IMR-90 (cell line): ENCODE results near the gene TENM3. TPM values are rescaled to one million over a fixed set of nuclear protein-coding genes. Genes with fewer than 3 reads are reported as not detected.

Experiments
- ATAC-seq: fragments of 200-7000 bp; cut with Tn5 transposase; 2 replicates; pipeline ENCODE4 v1.9.1; 2020; ENCODE audit warnings: low read depth, mild to moderate bottlenecking, moderate library complexity
- BruUV-seq: library from RNA; stranded (reverse); fragments of 400-500 nt; replicated peaks from 2 replicates; lab custom pipeline; 2021; lab: Mats Ljungman, UMichigan
- CTCF ChIA-PET: fragments of 300-600 bp; formaldehyde crosslinking; extraction: SDS; loops from one replicate; lab custom pipeline; 2021; ENCODE audit warnings: antibody characterized with exemption; lab: Yijun Ruan, JAX
- POLR2A ChIA-PET: fragments of 300-600 bp; sonication (Branson Sonifier 250); formaldehyde crosslinking; loops from one replicate; lab custom pipeline; 2022; ENCODE audit warnings: antibody characterized with exemption; ENCODE audit not compliant: unreplicated experiment; lab: Charles Lee
- DNase-seq: peaks from one replicate; pipeline ENCODE4 v3.0.0; 2013
- H2AFZ ChIP-seq: replicated peaks from 2 replicates; pipeline ENCODE3; 2013; ENCODE audit warnings: low read length, mild to moderate bottlenecking; ENCODE audit not compliant: poor library complexity
- H2AK5ac ChIP-seq: 2 replicates; pipeline ENCODE4 v1.6.1; 2013; ENCODE audit warnings: low read depth, low read length, inconsistent platforms
- H2AK9ac ChIP-seq: replicated peaks from 2 replicates; pipeline ENCODE3; 2013; ENCODE audit warnings: mild to moderate bottlenecking, low read depth, low read length, moderate library complexity; ENCODE audit not compliant: poor library complexity
- H2BK120ac ChIP-seq: 2 replicates; pipeline ENCODE4 v1.6.1; 2013; ENCODE audit warnings: low read depth, low read length, inconsistent platforms
- H2BK15ac ChIP-seq: 3 replicates; pipeline ENCODE4 v1.6.1; 2013; ENCODE audit warnings: low read depth, low read length, inconsistent platforms
- H2BK20ac ChIP-seq: 2 replicates; pipeline ENCODE4 v1.6.1; 2013; ENCODE audit warnings: low read depth, mild to moderate bottlenecking, inconsistent platforms, low read length, moderate library complexity
- H2BK5ac ChIP-seq: 2 replicates; pipeline ENCODE4 v1.6.1; 2013; ENCODE audit warnings: mild to moderate bottlenecking, low read depth, low read length, inconsistent platforms; ENCODE audit not compliant: poor library complexity, severe bottlenecking
- H3K14ac ChIP-seq: replicated peaks from 2 replicates; pipeline ENCODE4 v1.6.1; 2013; ENCODE audit warnings: low read depth, low read length, inconsistent platforms
- H3K18ac ChIP-seq: 2 replicates; pipeline ENCODE4 v1.6.1; 2013; ENCODE audit warnings: low read depth, low read length, control low read depth
- H3K23ac ChIP-seq: 2 replicates; pipeline ENCODE4 v1.6.1; 2013; ENCODE audit warnings: low read depth, low read length, inconsistent platforms
- H3K27ac ChIP-seq: 2 replicates; pipeline ENCODE4 v1.5.1; 2013; ENCODE audit warnings: mild to moderate bottlenecking, control low read depth, low read length; ENCODE audit not compliant: insufficient read depth
- H3K27me3 ChIP-seq: 2 replicates; pipeline ENCODE4 v1.6.1; 2013; ENCODE audit warnings: low read length; ENCODE audit not compliant: control insufficient read depth, insufficient read depth
- H3K36me3 ChIP-seq: 2 replicates; pipeline ENCODE4 v1.6.1; 2013; ENCODE audit warnings: low read length, mixed read lengths; ENCODE audit not compliant: control insufficient read depth, insufficient read depth
- H3K4ac ChIP-seq: 2 replicates; pipeline ENCODE4 v1.6.1; 2013; ENCODE audit warnings: low read depth, low read length, inconsistent platforms
- H3K4me1 ChIP-seq: 2 replicates; pipeline ENCODE4 v1.6.1; 2013; ENCODE audit warnings: low read length, mixed read lengths; ENCODE audit not compliant: control insufficient read depth, insufficient read depth
- H3K4me2 ChIP-seq: 2 replicates; pipeline ENCODE4 v1.6.1; 2013; ENCODE audit warnings: low read depth, mild to moderate bottlenecking, control low read depth, low read length, moderate library complexity
- H3K4me3 ChIP-seq: 2 replicates; pipeline ENCODE4 v1.5.1; 2013; ENCODE audit warnings: low read depth, mild to moderate bottlenecking, control low read depth, low read length, moderate library complexity; ENCODE audit not compliant: insufficient read depth
- H3K56ac ChIP-seq: 2 replicates; pipeline ENCODE4 v1.6.1; 2013; ENCODE audit warnings: low read length, inconsistent platforms; ENCODE audit not compliant: insufficient read depth; ENCODE audit errors: extremely low read depth
- H3K79me1 ChIP-seq, 2 experiments: 2 replicates each; pipeline ENCODE4 v1.6.1; 2013; ENCODE audit warnings: low read length in 2 of 2, inconsistent platforms in 1 of 2, low read depth in 1 of 2
- H3K9ac ChIP-seq: 2 replicates; pipeline ENCODE4 v1.6.1; 2013; ENCODE audit warnings: low read depth, low read length, control low read depth
- H3K9me1 ChIP-seq: 2 replicates; pipeline ENCODE4 v1.6.1; 2013; ENCODE audit warnings: low read length, inconsistent platforms; ENCODE audit not compliant: insufficient read depth
- H3K9me3 ChIP-seq: 2 replicates; pipeline ENCODE4 v1.6.1; 2013; ENCODE audit warnings: low read length; ENCODE audit not compliant: control insufficient read depth, insufficient read depth
- H4K20me1 ChIP-seq: 2 replicates; pipeline ENCODE4 v1.6.1; 2013; ENCODE audit warnings: low read length, inconsistent platforms; ENCODE audit not compliant: insufficient read depth
- H4K5ac ChIP-seq: 2 replicates; pipeline ENCODE4 v1.6.1; 2013; ENCODE audit warnings: mild to moderate bottlenecking, low read depth, low read length, control low read depth
- H4K8ac ChIP-seq, 2 experiments: 2 replicates each; pipeline ENCODE4 v1.6.1; 2013; ENCODE audit warnings: low read depth in 2 of 2, low read length in 2 of 2, control low read depth in 1 of 2, inconsistent platforms in 1 of 2
- H4K91ac ChIP-seq: 2 replicates; pipeline ENCODE4 v1.6.1; 2013; ENCODE audit warnings: low read depth, low read length, inconsistent platforms; ENCODE audit not compliant: insufficient read depth
- BHLHE40 ChIP-seq: fragments of 150-350 bp; IDR thresholded peaks from 2 replicates; pipeline ENCODE4 v1.6.1; 2016; ENCODE audit warnings: mild to moderate bottlenecking, low read depth, low read length
- CEBPB ChIP-seq: IDR thresholded peaks from 2 replicates; pipeline ENCODE4 v1.6.1; 2012; ENCODE audit warnings: low read depth, low read length, improper control_type of control experiment
- CHD1 ChIP-seq: IDR thresholded peaks from 2 replicates; pipeline ENCODE4 v1.6.1; 2012; ENCODE audit warnings: low read depth, low read length, improper control_type of control experiment
- CTCF ChIP-seq: conservative IDR thresholded peaks from 2 replicates; pipeline ENCODE4 v1.5.1; 2012; ENCODE audit warnings: mild to moderate bottlenecking, low read depth, low read length, improper control_type of control experiment
- ELK1 ChIP-seq: fragments of 150-350 bp; IDR thresholded peaks from 2 replicates; pipeline ENCODE4 v1.6.1; 2016; ENCODE audit warnings: low read depth, mild to moderate bottlenecking, low read length, moderate library complexity, borderline replicate concordance
- FOS ChIP-seq: fragments of 150-350 bp; IDR thresholded peaks from 2 replicates; pipeline ENCODE4 v1.6.1; 2016; ENCODE audit warnings: low read depth, low read length
- MAFK ChIP-seq: IDR thresholded peaks from 2 replicates; pipeline ENCODE4 v1.6.1; 2012; ENCODE audit warnings: low read depth, low read length, improper control_type of control experiment
- MAZ ChIP-seq: IDR thresholded peaks from 2 replicates; pipeline ENCODE4 v1.6.1; 2012; ENCODE audit warnings: low read depth, mild to moderate bottlenecking, low read length, improper control_type of control experiment, moderate library complexity, borderline replicate concordance
- MXI1 ChIP-seq: IDR thresholded peaks from 2 replicates; pipeline ENCODE4 v1.6.1; 2012; ENCODE audit warnings: low read depth, mild to moderate bottlenecking, low read length, moderate library complexity, borderline replicate concordance
- NFE2L2 ChIP-seq: fragments of 150-350 bp; IDR thresholded peaks from 2 replicates; pipeline ENCODE4 v1.6.1; 2016; ENCODE audit warnings: low read depth, mild to moderate bottlenecking, low read length
- POLR2A ChIP-seq: IDR thresholded peaks from 2 replicates; pipeline ENCODE4 v1.6.1; 2012; ENCODE audit warnings: mild to moderate bottlenecking, low read depth, low read length
- RAD21 ChIP-seq: IDR thresholded peaks from 2 replicates; pipeline ENCODE4 v1.6.1; 2012; ENCODE audit warnings: low read length, improper control_type of control experiment
- RCOR1 ChIP-seq: IDR thresholded peaks from 2 replicates; pipeline ENCODE4 v1.6.1; 2012; ENCODE audit warnings: mild to moderate bottlenecking, low read length, improper control_type of control experiment; ENCODE audit not compliant: insufficient replicate concordance
- RFX5 ChIP-seq: IDR thresholded peaks from 2 replicates; pipeline ENCODE4 v1.8.0; 2012; ENCODE audit warnings: low read depth, mild to moderate bottlenecking, low read length, moderate library complexity
- SMC3 ChIP-seq: fragments of 150-350 bp; IDR thresholded peaks from 2 replicates; pipeline ENCODE4 v1.6.1; 2016; ENCODE audit warnings: low read depth, mild to moderate bottlenecking, antibody characterized with exemption, low read length, moderate library complexity
- USF2 ChIP-seq: fragments of 150-350 bp; IDR thresholded peaks from 2 replicates; pipeline ENCODE4 v1.6.1; 2017; ENCODE audit warnings: mild to moderate bottlenecking, antibody characterized with exemption, low read length, low read depth
- WGBS, 2 experiments: methylation state at CpG; one replicate each; pipeline versions ENCODE4 v1.1.5 to v1.1.7; 2013; ENCODE audit warnings: missing lambda C conversion rate in 2 of 2; ENCODE audit not compliant: insufficient read length in 1 of 2; ENCODE audit errors: extremely low coverage in 2 of 2; 5-methylcytosine and 5-hydroxymethylcytosine counted together
- dilution Hi-C: fragments of 300-500 bp; cut with HindIII; formaldehyde crosslinking; loops from one replicate; pipeline ENCODE4 v1.14.3; 2018; ENCODE audit warnings: low sequenced_read_pairs; ENCODE audit not compliant: unreplicated experiment
- in situ Hi-C: fragments of 300-500 bp; cut with MboI; formaldehyde crosslinking; loops from 3 replicates; pipeline ENCODE4 v1.14.3; 2019; ENCODE audit warnings: low sequenced_read_pairs, inconsistent platforms, mixed read lengths
- intact Hi-C: fragments of 100-400 bp; cut with micrococcal nuclease; formaldehyde crosslinking; loops from 2 replicates; pipeline ENCODE4 v1.10.0; 2022
- polyA plus RNA-seq, 3 experiments: library from polyadenylated mRNA; depleted of rRNA; stranded (reverse); fragments of >200 nt; gene quantifications; 2 replicates each; pipeline ENCODE4 v1.2.3, GENCODE V29; 2012; ENCODE audit warnings: low replicate concordance in 1 of 3
- total RNA-seq: library from RNA; depleted of rRNA; stranded (reverse); fragments of >200 nt; gene quantifications from 2 replicates; pipeline ENCODE4 v1.2.3, GENCODE V29; 2012

The TENM3 gene
- total and polyA plus RNA-seq, 2 of the 4 experiments (the other 2 are of a cell fraction), result 29.9 to 173 TPM

DNA sequence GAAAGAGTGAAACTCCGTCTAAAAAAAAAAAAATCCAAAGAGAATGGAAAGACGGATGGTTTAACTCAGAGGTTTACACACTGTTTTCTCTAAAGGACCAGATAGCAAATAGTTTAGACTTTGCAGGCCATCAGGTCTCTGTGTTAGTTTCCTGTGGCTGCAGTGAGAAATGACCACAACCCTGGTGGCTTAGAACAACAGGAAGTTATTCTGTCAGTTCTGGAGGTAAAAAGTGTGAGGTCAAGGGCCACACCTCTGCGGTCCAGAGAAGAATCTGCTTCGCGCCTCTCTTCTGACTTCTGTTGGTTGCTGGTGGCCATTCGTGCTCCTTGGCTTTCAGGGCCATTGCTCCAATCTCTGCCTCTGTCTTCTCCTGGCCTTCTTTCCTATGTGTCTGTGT is 76.9 kb downstream of the TENM3 start:
- Histone ChIP-seq H4K91ac (no peak overlapping the region), H3K56ac (no peak overlapping the region), H3K4me2 (no peak overlapping the region), H3K36me3 (peaks cover 3% of the 10 kb centered on the region; the same call in 1 of the 2 replicates), H2BK20ac (no peak overlapping the region), H2AFZ (no peak overlapping the region), H3K4me3 (no peak overlapping the region), H2BK5ac (no peak overlapping the region), H2BK120ac (no peak overlapping the region), H3K27ac (no peak overlapping the region), H4K20me1 (no peaks in the 10 kb centered on the region), H3K18ac (no peak overlapping the region), H3K4ac (no peak overlapping the region), H3K79me1 (no peaks in the 10 kb centered on the region), H3K9ac (no peak overlapping the region), H3K14ac (no peak overlapping the region), H3K4me1 (no peaks in the 10 kb centered on the region), H3K9me1 (no peaks in the 10 kb centered on the region), H4K8ac (no peak overlapping the region), H3K9me3 (no peaks in the 10 kb centered on the region), H4K5ac (no peak overlapping the region), H3K27me3 (no peaks in the 10 kb centered on the region), H3K23ac (no peak overlapping the region), H2AK9ac (no peak overlapping the region), H2BK15ac (no peak overlapping the region), H2AK5ac (no peak overlapping the region)
- ATAC-seq (no peak), DNase-seq (no peak)
- dilution Hi-C loops, result no loop called here
- ChIA-PET CTCF (no interaction called here), POLR2A (no interaction called here)
- TF ChIP-seq MAFK (no peak), ELK1 (no peak), FOS (no peak), RAD21 (no peak), SMC3 (no peak), RCOR1 (no peak), MAZ (no peak), POLR2A (no peak), CHD1 (no peak), RFX5 (no peak), MXI1 (no peak), CTCF (no peak), BHLHE40 (no peak), NFE2L2 (no peak), USF2 (no peak), CEBPB (no peak)
- BruUV-seq, result no TSS peak
- in situ Hi-C loops, result no loop called here
- WGBS, 2 experiments, result 97% methylated on average over 4 of the region's 6 CpGs; no CpG with 5 or more reads in 1 of the 2 experiments
- intact Hi-C loops, result no loop called here
